SK-N-MC (cell line): ENCODE results near the gene ALOX12B.
A peak's percentile ranks its signal among the peaks of the same experiment; 100 is the strongest.

Source experiments
- DNase-seq: peaks from one replicate; pipeline ENCODE4 v3.0.0-alpha.2; 2011; ENCODE audit warnings: low read depth, low spot score
- H3K27ac ChIP-seq: fragments of 200-600 bp; sonication (generic); 2 replicates; pipeline ENCODE4 v1.5.1; 2016; ENCODE audit warnings: mixed run types
- H3K36me3 ChIP-seq: fragments of 200-600 bp; sonication (generic); 2 replicates; pipeline ENCODE4 v1.6.1; 2017; ENCODE audit warnings: antibody characterized with exemption, low read length, mixed read lengths; ENCODE audit not compliant: insufficient read depth
- H3K4me3 ChIP-seq: fragments of 200-600 bp; sonication (generic); 2 replicates; pipeline ENCODE4 v1.5.1; 2016
- H3K9ac ChIP-seq: fragments of 200-600 bp; sonication (generic); 2 replicates; pipeline ENCODE4 v1.8.0; 2017; ENCODE audit warnings: mixed run types, mixed read lengths; ENCODE audit not compliant: insufficient read length
- H3K9me3 ChIP-seq: fragments of 200-600 bp; sonication (generic); 2 replicates; pipeline ENCODE4 v1.6.1; 2017; ENCODE audit warnings: low read depth, mild to moderate bottlenecking, antibody characterized with exemption, low read length, moderate library complexity, mixed read lengths
- EZH2 ChIP-seq: fragments of 200-600 bp; sonication (generic); IDR thresholded peaks from one replicate; pipeline ENCODE4 v1.6.1; 2017; ENCODE audit warnings: antibody characterized with exemption
- FOXP2 ChIP-seq: optimal IDR thresholded peaks from 2 replicates; pipeline ENCODE3; 2011; ENCODE audit warnings: mild to moderate bottlenecking, moderate library complexity; ENCODE audit not compliant: insufficient read depth; ENCODE audit errors: extremely low read length, control extremely low read depth
- POLR2AphosphoS5 ChIP-seq: IDR thresholded peaks from 2 replicates; pipeline ENCODE4 v1.6.1; 2012; ENCODE audit warnings: mild to moderate bottlenecking, low read depth, low read length, borderline replicate concordance

Gene ALOX12B

DNA sequence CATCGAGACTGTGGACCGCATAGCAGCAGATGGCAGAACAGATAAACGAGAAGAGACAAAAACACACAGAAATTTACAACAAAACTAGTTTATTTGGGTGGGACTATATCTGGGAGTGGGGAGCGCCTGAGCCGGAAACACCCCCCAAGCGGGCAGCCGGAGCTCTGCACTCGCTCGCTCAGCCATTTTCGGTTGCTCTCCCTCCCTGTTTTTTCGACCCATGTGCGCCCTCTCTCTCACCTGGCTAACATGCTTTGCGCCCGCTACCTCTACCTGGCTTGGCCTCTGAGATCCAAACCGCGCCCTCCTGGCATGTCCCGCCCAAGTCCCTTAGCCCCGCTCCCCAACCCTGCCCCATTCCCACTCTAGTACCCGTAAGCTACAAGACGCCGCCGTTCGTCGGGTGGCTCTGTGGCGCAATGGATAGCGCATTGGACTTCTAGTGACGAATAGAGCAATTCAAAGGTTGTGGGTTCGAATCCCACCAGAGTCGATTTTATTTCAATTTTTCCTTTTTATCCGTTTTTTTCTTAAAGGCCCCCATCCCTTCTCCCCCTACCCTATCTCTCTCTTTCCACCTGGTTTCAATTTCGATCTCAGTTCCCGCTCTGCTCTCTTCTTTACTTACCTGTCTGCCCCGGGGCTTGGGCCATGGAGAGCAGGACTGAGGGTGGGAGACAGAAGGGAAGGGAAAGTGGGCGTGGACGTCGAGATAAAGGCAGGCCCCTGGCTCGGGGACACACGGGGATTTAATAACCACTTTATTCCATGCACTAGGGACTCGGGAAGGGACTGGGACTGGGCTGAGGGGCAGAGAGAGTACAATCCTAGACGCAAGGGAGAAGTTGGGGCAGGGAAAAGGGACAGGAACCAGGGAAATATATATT is 33.2 kb upstream of the ALOX12B start:
- no peak for DNase-seq
- peak overlapping the region; percentile 62 for H3K9ac ChIP-seq
- H3K36me3 ChIP-seq, result no peaks in the 10 kb centered on the region
- peak overlapping the region; percentile 97 for H3K4me3 ChIP-seq
- peak overlapping the region; percentile 73 for H3K27ac ChIP-seq
- TF ChIP-seq FOXP2 (no peak), EZH2 (no peak), POLR2AphosphoS5 (peak; percentile 61)
- H3K9me3 ChIP-seq, result no peaks in the 10 kb centered on the region

DNA sequence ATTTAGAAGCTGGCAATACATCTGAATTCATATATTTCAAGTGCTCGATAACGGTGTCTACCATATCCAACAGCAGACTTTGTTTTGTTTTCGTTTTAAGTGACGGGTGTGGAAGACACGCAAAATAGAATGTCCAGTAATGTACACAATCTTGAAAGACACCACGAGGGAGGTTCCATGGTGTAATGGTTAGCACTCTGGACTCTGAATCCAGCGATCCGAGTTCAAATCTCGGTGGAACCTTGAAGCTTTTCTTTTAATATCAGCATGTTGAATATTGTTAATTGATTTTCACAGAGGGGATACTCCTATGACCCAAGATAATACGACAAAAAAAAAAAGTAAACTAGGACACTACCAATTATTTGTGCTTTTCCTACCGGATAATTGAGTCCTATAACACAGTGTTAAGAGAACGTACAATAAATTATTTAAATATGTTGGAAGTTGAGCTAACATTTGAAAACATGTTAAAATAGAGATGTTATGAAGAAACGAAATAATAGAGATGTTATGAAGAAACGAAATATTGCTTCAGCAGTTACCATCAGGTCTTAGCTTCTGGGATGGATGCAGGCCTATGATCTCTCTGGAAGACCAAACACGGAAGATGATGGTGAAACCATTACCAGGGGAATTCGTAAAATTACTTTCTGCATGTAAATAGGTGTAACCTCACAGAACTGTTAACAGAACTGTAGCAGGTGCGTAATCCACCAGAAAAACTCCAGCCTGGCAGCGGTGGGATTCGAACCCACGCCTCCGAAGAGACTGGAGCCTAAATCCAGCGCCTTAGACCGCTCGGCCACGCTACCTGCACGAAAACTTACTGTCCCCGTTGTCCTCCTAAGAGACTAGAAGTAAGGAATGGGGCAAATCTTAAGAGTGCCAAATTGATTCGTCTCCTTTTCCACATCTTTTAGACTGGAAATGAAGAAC is 32.3 kb upstream of the ALOX12B start:
- TF ChIP-seq EZH2 (no peak), POLR2AphosphoS5 (no peak), FOXP2 (no peak)
- DNase-seq, result peak; percentile 79
- Histone ChIP-seq H3K4me3 (peak overlapping the region; percentile 97), H3K27ac (peak overlapping the region; percentile 80), H3K36me3 (no peaks in the 10 kb centered on the region), H3K9ac (peak overlapping the region; percentile 72), H3K9me3 (no peaks in the 10 kb centered on the region)

GRCh38 chr17:8118769-8119580 is 31.5 kb upstream of the ALOX12B start:
- Histone ChIP-seq H3K9ac (peak overlapping the region; percentile 72), H3K36me3 (no peaks in the 10 kb centered on the region), H3K4me3 (peak overlapping the region; percentile 97), H3K27ac (peak overlapping the region; percentile 81), H3K9me3 (no peaks in the 10 kb centered on the region)
- peak; percentile 68 for DNase-seq
- no peak for TF ChIP-seq FOXP2

GRCh38 chr17:8117980-8118768 is 30.7 kb upstream of the ALOX12B start, which contains the start of gene ALOXE3:
Gene ALOXE3, minus strand, starts transcription at chr17:8118514. Its CDS starts 524 bp downstream, at chr17:8117990.
- Histone ChIP-seq H3K27ac (peak within 1 kb of the TSS; percentile 81), H3K4me3 (peak within 1 kb of the TSS; percentile 97), H3K9ac (peak within 1 kb of the TSS; percentile 72), H3K9me3 (no peaks in the 10 kb centered on the region), H3K36me3 (no peaks in the 10 kb centered on the region)
- no peak for TF ChIP-seq EZH2
- TF ChIP-seq POLR2AphosphoS5, result no peak
- no peak for TF ChIP-seq FOXP2
- DNase-seq, result no peak

DNA sequence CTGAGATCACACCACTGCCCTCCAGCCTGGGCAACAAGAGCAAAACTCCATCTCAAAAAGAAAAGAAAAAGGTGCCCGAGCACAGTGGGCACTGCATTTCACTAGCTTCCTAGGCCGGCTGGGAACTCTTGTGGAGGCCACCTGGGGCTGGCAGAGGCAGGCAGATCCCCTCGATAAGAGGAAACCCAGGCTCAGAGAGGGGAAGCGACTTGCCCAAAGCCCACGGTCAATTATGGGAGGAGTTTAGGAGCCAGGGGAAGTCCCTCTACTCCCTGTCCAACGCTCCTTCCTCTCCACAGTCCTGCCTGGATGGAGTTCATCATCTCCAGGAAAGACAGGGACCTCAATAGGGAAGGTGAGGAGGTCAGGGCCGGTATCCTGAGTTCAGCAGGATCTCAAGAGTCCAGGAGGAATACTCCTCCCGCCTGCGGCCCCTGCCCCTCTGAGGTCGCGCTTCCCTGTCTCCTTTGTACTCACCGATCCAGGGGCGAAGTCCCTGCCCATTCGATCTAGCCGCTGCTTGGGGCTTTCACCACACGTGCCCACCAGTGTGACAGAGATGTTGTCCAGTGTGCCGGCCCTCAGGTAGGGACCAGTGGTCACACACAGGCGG is 30.0 kb upstream of the ALOX12B start:
- Histone ChIP-seq H3K9ac (no peak overlapping the region), H3K9me3 (no peaks in the 10 kb centered on the region), H3K4me3 (peak overlapping the region; percentile 97), H3K27ac (no peak overlapping the region), H3K36me3 (no peaks in the 10 kb centered on the region)
- DNase-seq, result no peak
- TF ChIP-seq EZH2 (no peak), POLR2AphosphoS5 (no peak), FOXP2 (no peak)

GRCh38 chr17:8116776-8117175 is 29.3 kb upstream of the ALOX12B start:
- no peak for DNase-seq
- no peak overlapping the region for H3K27ac ChIP-seq
- TF ChIP-seq POLR2AphosphoS5 (no peak), EZH2 (no peak), FOXP2 (no peak)
- H3K9me3 ChIP-seq, result no peaks in the 10 kb centered on the region
- H3K36me3 ChIP-seq, result no peaks in the 10 kb centered on the region
- no peak overlapping the region for H3K9ac ChIP-seq
- H3K4me3 ChIP-seq, result no peak overlapping the region

DNA sequence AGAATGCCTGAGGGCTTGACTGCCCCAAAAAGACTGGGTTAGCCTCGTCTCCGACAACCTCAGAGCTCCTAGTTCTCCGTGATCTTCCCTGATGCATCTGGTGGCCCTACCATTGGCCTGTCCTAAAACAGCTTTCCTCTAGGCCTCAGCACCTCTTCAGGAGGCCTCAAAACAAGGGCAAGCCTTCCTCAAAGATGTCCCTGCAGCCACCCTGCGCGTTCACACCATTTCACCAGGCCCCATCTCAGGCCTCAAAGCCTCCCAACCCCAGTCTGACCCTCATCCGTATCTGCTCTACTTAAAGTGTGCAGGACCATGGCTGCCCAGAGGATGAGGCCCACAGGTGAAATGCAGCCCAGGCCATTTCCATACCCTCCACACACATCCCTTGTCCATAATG is 23.4 kb upstream of the ALOX12B start:
- Histone ChIP-seq H3K27ac (no peak overlapping the region), H3K9ac (no peak overlapping the region), H3K36me3 (no peaks in the 10 kb centered on the region), H3K4me3 (no peak overlapping the region), H3K9me3 (no peaks in the 10 kb centered on the region)
- TF ChIP-seq FOXP2 (no peak), POLR2AphosphoS5 (no peak), EZH2 (no peak)
- no peak for DNase-seq
